HG02981 (cell line): ENCODE results near the gene FAAP20.

Experiments
- ATAC-seq: cut with Tn5 transposase; IDR thresholded peaks from one replicate; pipeline ENCODE4 v1.9.1; 2021; ENCODE audit warnings: mild to moderate bottlenecking, moderate library complexity; ENCODE audit not compliant: unreplicated experiment

The FAAP20 gene

GRCh38 chr1:2194319-2194897 lies at the start of gene FAAP20:
Gene FAAP20, minus strand, starts transcription at chr1:2194772. Its CDS starts 23 bp downstream, at chr1:2194749.
- ATAC-seq, result peak; percentile 46

- no peak for ATAC-seq
Observed at GRCh38 chr1:2242814-2243725, 48.5 kb upstream of the FAAP20 start.

GRCh38 chr1:2241820-2242219 lies 47.2 kb upstream of the FAAP20 start:
- no peak for ATAC-seq

GRCh38 chr1:2240270-2241156 lies 45.9 kb upstream of the FAAP20 start:
- no peak for ATAC-seq

GRCh38 chr1:2239384-2239985 lies 44.9 kb upstream of the FAAP20 start:
- ATAC-seq, result no peak

- ATAC-seq, result no peak
Observed at GRCh38 chr1:2239013-2239370, 44.4 kb upstream of the FAAP20 start.

- ATAC-seq, result no peak
Observed at GRCh38 chr1:2238361-2239012, 43.9 kb upstream of the FAAP20 start.

- ATAC-seq, result no peak
Observed at GRCh38 chr1:2237773-2238172, 43.2 kb upstream of the FAAP20 start.

- ATAC-seq, result no peak
Observed at GRCh38 chr1:2236695-2237677, 42.4 kb upstream of the FAAP20 start.

GRCh38 chr1:2235300-2235998 lies 40.9 kb upstream of the FAAP20 start:
- no peak for ATAC-seq

GRCh38 chr1:2234762-2235113 lies 40.2 kb upstream of the FAAP20 start:
- ATAC-seq, result no peak

GRCh38 chr1:2233997-2234761 lies 39.6 kb upstream of the FAAP20 start:
- no peak for ATAC-seq

GRCh38 chr1:2233468-2233867 lies 38.9 kb upstream of the FAAP20 start:
- ATAC-seq, result no peak

GRCh38 chr1:2232916-2233438 lies 38.4 kb upstream of the FAAP20 start:
- ATAC-seq, result no peak

GRCh38 chr1:2232255-2232915 lies 37.8 kb upstream of the FAAP20 start:
- ATAC-seq, result no peak

GRCh38 chr1:2231532-2232254 lies 37.1 kb upstream of the FAAP20 start:
- ATAC-seq, result no peak
